Glutamatergic neuron (in vitro differentiated cells): ENCODE data around the gene PCID2. TPM values are rescaled to one million over a fixed set of nuclear protein-coding genes. Genes with fewer than 3 reads are reported as not detected.

ENCODE experiments used
- DNase-seq: peaks from one replicate; pipeline ENCODE4 v3.0.0; 2022
- H3K27ac Mint-ChIP-seq: one replicate; pipeline ENCODE4 v1.8.0; 2020; ENCODE audit warnings: mild to moderate bottlenecking, mixed read lengths, inconsistent platforms; ENCODE audit not compliant: unreplicated experiment
- H3K27me3 Mint-ChIP-seq: one replicate; pipeline ENCODE4 v1.8.0; 2020; ENCODE audit warnings: mild to moderate bottlenecking, moderate library complexity, mixed read lengths, inconsistent platforms; ENCODE audit not compliant: unreplicated experiment
- H3K36me3 Mint-ChIP-seq: one replicate; pipeline ENCODE4 v1.8.0; 2020; ENCODE audit warnings: mild to moderate bottlenecking, mixed read lengths, inconsistent platforms; ENCODE audit not compliant: unreplicated experiment
- H3K4me1 Mint-ChIP-seq: one replicate; pipeline ENCODE4 v1.8.0; 2020; ENCODE audit warnings: mild to moderate bottlenecking, low read depth, mixed read lengths, inconsistent platforms; ENCODE audit not compliant: unreplicated experiment
- H3K4me3 Mint-ChIP-seq: one replicate; pipeline ENCODE4 v1.8.0; 2020; ENCODE audit warnings: mild to moderate bottlenecking, mixed read lengths, inconsistent platforms; ENCODE audit not compliant: unreplicated experiment
- H3K9me3 Mint-ChIP-seq: one replicate; pipeline ENCODE4 v1.8.0; 2020; ENCODE audit warnings: mild to moderate bottlenecking, moderate library complexity, mixed read lengths, inconsistent platforms; ENCODE audit not compliant: unreplicated experiment
- total RNA-seq: library from RNA; stranded (reverse); fragmentation: NEBNext Ultra II Directional; extraction: Animal tissue kit (Norgen Biotek cat#: 25700); gene quantifications from one replicate; pipeline ENCODE4 v1.2.1, GENCODE V29; 2021; ENCODE audit not compliant: unreplicated experiment
- TF ChIP-seq, protein P1 (sequence below): fragments of 200-600 bp; sonication (generic); IDR thresholded peaks from one replicate; pipeline ENCODE4 v1.5.0; 2021; ENCODE audit not compliant: partially characterized antibody, unreplicated experiment

Gene PCID2
- total RNA-seq, 1 donor from 2014 or later, result 48.4 TPM

DNA sequence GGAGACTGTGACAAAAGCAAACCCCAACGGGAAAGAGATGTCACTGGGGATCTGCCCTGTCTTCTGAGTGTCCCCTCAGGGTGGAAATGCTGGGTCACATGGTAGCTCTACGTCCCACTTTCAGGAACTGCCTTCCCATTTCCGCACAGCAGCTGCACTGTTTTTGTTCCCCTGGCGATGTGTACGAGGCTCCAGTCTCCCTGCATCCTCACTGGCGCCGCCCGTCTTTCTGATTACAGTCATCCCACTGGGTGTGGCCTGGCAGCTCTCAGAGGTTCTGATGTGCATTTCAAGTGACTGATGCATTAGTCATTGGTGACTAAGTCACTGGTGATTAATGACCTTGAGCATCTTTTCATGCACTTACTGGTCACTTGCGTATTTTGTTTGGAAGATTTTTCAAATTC is 21.2 kb downstream of the PCID2 start:
- no peak overlapping the region for H3K4me3 Mint-ChIP-seq
- peaks cover 4% of the 10 kb centered on the region for H3K9me3 Mint-ChIP-seq
- DNase-seq, result peak; percentile 48
- peak overlapping the region; percentile 31 for H3K27ac Mint-ChIP-seq
- H3K27me3 Mint-ChIP-seq, result peaks cover 3% of the 10 kb centered on the region
- TF ChIP-seq, protein P1, sequence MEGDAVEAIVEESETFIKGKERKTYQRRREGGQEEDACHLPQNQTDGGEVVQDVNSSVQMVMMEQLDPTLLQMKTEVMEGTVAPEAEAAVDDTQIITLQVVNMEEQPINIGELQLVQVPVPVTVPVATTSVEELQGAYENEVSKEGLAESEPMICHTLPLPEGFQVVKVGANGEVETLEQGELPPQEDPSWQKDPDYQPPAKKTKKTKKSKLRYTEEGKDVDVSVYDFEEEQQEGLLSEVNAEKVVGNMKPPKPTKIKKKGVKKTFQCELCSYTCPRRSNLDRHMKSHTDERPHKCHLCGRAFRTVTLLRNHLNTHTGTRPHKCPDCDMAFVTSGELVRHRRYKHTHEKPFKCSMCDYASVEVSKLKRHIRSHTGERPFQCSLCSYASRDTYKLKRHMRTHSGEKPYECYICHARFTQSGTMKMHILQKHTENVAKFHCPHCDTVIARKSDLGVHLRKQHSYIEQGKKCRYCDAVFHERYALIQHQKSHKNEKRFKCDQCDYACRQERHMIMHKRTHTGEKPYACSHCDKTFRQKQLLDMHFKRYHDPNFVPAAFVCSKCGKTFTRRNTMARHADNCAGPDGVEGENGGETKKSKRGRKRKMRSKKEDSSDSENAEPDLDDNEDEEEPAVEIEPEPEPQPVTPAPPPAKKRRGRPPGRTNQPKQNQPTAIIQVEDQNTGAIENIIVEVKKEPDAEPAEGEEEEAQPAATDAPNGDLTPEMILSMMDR, result no peak
- H3K4me1 Mint-ChIP-seq, result peaks cover 9% of the 10 kb centered on the region
- no peaks in the 10 kb centered on the region for H3K36me3 Mint-ChIP-seq

DNA sequence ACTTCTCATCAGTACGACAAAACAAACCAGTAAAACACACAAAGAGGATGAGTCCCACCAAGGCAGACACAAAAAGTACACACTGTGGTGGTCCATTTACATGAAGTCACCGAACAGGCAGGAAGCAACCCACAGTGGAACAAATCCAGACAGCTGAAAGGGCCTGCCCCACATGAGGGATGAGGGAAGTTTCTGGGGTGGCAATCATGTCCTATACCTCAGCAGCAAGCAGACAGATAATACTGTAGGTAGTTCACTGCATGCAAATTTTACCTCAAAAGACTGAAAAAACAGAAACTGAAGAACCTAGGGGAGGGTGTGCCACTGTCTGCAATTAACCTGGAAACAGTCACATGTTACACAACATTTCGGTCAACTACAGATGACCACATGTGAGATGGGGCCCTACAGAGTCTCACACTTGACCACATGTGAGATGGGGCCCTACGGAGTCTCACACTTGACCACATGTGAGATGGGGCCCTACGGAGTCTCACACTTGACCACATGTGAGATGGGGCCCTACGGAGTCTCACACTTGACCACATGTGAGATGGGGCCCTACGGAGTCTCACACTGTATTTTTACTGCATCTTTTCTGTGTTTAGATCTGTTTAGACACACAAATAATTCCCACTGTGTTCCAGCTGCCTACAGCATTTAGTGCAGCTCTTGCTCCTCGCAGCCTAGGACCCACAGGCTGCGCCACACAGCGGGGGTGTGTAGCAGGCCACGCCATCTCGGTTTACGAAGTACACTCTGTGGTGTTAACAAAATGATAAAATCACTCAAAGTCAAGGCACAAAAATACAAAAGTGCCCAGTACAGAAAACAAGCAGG is 22.2 kb downstream of the PCID2 start:
- no peak for DNase-seq
- peaks cover 3% of the 10 kb centered on the region for H3K27me3 Mint-ChIP-seq
- TF ChIP-seq, protein P1, result no peak
- no peak overlapping the region for H3K27ac Mint-ChIP-seq
- H3K4me1 Mint-ChIP-seq, result peaks cover 9% of the 10 kb centered on the region
- no peak overlapping the region for H3K4me3 Mint-ChIP-seq
- no peaks in the 10 kb centered on the region for H3K36me3 Mint-ChIP-seq
- H3K9me3 Mint-ChIP-seq, result peaks cover 4% of the 10 kb centered on the region

DNA sequence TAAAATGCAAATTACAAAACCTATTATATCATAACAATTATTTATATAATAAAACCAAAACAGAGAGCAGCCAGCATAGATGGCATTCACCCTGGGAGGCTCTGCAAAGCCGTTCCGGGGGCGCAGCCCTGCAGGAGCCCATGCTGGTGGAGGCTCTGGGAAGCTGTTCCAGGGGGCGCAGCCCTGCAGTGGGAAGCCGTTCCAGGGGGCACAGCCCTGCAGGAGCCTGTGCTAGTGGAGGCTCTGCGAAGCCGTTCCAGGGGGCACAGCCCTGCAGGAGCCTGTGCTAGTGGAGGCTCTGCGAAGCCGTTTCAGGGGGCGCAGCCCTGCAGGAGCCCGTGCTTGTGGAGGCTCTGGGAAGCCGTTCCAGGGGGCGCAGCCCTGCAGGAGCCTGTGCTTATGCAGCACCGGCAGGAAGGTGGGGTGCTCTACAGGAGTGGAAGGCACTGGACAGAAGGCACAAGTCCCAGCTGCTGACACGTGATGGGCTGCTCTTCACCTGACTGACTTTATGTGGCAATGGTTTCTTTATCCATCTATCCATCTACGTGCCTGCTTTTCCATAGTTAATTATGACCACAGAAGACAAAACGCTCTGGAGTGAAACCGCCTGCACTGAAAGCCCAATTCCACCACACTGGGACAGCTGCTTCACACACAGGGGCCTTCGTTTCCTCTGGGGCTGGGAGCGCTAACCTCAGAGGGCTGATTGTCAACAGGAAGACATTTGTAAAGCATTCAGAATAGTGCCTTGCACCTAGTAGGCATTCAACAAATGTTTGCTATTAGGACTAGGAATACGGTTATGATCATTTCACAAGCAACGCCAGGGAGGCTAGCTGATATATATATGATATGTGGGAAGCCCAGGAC is 23.7 kb downstream of the PCID2 start:
- H3K36me3 Mint-ChIP-seq, result no peaks in the 10 kb centered on the region
- H3K4me3 Mint-ChIP-seq, result no peak overlapping the region
- H3K27me3 Mint-ChIP-seq, result peaks cover 3% of the 10 kb centered on the region
- TF ChIP-seq, protein P1, result no peak
- DNase-seq, result no peak
- peaks cover 9% of the 10 kb centered on the region for H3K4me1 Mint-ChIP-seq
- H3K27ac Mint-ChIP-seq, result no peak overlapping the region
- peaks cover 4% of the 10 kb centered on the region for H3K9me3 Mint-ChIP-seq

DNA sequence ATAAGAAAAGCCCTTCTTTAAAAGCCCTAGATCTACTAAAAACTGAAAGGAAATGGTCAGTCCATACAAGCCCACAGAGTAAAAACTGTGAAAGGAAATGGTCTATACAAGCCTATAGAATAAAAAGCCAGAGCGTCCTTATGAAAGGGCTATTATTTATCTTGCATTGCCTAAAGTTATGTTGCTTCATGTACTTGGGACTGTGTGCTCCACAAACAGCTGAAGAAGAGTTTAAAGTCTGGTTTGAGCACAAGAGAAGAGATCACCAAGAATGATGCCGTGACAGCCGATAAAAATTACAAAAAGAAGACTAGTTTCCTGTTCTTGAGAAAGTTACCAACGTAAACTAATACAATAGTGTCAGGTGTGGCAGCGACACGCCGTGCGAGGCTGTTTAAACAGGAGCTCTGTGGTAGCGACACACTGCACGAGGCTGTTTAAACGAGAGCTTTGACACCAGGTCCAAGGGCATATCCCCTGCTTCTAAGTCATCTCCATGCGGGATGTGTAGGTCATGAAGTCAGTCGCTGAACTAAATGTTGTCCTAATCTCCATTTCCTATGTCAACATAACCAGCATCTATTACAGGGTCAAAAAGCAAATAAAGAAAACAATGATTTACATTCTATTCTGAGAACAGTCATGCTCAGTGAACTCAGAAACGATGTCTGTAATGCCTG is 24.9 kb downstream of the PCID2 start:
- H3K4me1 Mint-ChIP-seq, result peaks cover 10% of the 10 kb centered on the region
- H3K9me3 Mint-ChIP-seq, result peaks cover 4% of the 10 kb centered on the region
- H3K4me3 Mint-ChIP-seq, result no peak overlapping the region
- H3K36me3 Mint-ChIP-seq, result no peaks in the 10 kb centered on the region
- no peak for DNase-seq
- peaks cover 3% of the 10 kb centered on the region for H3K27me3 Mint-ChIP-seq
- TF ChIP-seq, protein P1, result no peak
- H3K27ac Mint-ChIP-seq, result no peak overlapping the region
